HG03159 (cell line): ENCODE data around the gene SDHB.

Experiments used
- ATAC-seq: cut with Tn5 transposase; IDR thresholded peaks from one replicate; pipeline ENCODE4 v1.9.1; 2021; ENCODE audit warnings: mild to moderate bottlenecking, moderate library complexity; ENCODE audit not compliant: unreplicated experiment

The SDHB gene

DNA sequence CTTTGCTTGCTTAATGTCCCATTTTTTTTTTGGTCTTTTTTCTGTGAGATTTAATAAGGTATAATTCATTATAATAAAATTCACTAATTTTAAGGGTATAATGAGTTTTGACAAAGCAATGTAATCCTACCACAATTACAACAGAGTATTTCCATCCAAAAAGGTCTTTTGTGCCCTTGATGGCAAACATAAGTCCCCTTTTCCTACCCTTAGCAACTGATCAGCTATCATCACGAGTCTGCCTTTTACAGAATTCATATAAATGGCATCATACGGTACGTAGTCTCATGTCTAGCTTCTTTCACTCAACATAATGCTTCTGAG is 7.5 kb downstream of the SDHB start:
- no peak for ATAC-seq

DNA sequence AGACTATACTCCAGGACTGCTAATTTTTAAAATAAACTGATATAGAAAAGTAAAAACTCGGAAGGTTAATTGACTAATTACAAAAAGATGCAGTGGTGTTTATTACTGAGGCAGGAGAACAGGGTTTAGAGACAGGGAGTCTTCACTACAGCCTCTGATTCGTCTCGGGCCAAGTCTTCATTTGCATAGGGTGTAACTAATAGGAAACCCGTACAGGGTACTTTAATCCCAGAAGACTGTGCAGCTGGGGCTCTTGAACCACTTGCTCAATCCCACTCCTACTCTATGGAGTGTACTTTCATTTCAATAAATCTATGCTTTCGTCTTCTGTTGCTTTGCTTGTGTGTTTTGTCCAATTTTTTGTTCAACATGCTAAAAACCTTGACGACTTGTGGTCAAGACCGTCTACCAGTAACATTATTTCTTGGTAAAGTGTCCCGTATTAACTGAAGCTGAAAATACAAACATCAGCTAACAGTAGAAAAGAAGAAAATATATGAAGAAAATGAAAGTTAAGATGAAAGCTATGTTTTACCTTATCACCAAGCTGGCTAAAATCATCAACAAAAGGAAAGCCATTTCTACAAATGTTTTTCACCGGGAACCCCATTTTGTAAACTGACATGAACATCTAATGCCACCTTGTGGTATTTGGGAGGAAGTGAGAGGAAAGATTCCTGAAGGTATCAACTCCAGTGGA is 8.0 kb downstream of the SDHB start:
- no peak for ATAC-seq

- no peak for ATAC-seq
Observed at GRCh38 chr1:17045150-17045549, 8.7 kb downstream of the SDHB start.

- no peak for ATAC-seq
Observed at GRCh38 chr1:17043676-17044075, 10.2 kb downstream of the SDHB start.

DNA sequence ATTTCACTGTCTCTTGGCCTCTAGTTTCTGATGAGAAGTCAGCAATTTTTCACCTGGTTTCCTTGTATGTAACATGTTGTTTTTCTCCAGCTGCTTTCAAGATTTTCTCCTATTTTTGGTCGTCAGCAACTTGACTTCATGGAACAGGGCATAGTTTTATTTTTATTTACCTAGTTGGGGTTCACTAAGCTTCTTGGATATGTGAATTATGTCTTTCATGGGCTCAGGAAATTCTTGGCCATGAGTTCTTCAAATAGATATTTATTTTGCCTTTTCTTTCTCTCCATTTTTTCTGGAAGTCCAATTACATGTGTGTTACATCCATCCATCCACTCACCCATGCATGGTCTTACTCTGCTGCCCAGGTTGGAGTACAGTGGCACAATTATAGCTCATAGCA is 13.7 kb downstream of the SDHB start:
- ATAC-seq = no peak

- no peak for ATAC-seq
Observed at GRCh38 chr1:17039522-17039921, 14.3 kb downstream of the SDHB start.

DNA sequence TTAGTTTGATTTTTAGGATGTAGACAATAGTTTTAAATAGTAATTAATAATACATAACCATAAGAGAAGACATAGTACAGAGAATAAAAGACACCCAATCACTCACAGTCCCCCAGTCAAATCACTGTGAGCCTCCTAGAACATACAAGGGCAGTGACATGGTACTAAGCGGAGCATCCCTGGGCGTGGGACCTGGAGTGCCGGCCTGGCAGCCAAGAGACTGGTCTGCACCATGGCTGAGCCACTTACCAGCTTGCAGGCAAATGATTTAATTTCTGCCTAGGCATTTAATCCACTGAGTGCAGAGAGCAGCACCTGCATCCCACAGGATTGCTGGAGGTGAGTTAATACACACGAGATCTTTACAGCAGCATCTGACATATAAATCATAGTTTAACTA is 20.4 kb downstream of the SDHB start:
- ATAC-seq = no peak

- ATAC-seq = no peak
Observed at GRCh38 chr1:17032741-17033140, 21.1 kb downstream of the SDHB start.

- ATAC-seq = no peak
Observed at GRCh38 chr1:17031436-17031835, 22.4 kb downstream of the SDHB start.

- ATAC-seq = no peak
Observed at GRCh38 chr1:17030206-17030605, 23.6 kb downstream of the SDHB start.

DNA sequence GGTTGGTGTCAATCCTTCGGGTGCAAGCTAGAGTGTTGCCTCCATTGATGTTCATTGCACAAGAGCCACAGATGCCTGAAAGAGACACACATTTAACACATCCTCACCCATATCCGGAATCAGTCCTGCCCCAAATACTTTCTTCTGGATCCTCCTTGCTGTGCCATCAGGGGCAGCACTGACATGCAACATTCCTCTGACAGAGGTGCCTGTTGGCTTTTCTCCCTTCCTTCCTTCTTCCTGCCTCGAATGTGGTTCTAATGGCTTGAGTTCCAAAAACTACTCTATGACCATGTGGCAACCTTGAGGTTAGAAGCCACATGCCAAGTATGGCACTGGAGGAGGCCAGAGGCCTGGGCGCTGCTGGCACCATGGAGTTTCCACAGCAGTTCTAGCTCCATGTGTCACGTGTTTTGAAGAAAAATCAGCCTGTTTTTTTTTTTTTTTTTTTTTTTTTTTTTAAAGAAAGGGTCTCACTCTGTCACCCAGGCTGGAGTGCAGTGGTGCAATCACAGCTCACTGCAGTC is 25.1 kb downstream of the SDHB start:
- no peak for ATAC-seq

DNA sequence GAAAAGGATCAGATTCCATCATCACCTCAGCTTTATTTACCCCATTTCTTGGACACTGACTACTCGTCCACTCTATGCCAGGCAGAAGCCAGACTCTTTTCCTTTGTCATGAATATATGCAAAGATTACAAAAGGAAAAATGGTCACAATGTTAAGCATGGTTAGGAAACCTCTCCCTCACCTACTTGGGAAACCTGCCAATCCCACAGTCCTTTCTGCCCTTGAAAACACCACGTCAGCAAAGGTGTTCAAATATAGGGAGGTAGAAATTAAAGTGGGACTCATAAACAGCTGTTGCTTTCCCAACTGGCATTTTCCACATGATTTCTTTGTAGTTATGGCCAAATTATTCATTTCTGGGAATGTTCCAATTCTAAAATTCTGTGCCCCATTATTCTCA is 25.9 kb downstream of the SDHB start:
- ATAC-seq = no peak

DNA sequence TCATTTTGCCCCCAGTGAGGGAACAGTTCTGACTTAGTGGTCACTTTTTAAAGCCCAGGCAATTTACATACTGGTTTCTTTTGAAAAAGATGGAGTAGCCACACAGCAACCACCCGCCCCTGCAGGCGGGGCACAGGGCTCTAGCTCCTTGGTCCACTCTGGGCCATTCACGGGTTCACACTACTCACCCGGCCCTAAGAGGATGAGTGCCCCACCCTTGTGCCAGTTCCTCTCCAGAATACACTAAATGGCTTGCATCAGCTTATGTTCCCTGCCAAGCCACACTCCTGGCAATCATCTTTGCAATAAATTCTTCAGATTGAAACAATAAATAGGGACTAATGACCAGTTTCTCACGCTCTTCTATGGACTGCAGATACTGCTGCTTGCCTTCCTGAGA is 26.4 kb downstream of the SDHB start:
- ATAC-seq = no peak

- ATAC-seq = no peak
Observed at GRCh38 chr1:17024721-17025120, 29.1 kb downstream of the SDHB start.

DNA sequence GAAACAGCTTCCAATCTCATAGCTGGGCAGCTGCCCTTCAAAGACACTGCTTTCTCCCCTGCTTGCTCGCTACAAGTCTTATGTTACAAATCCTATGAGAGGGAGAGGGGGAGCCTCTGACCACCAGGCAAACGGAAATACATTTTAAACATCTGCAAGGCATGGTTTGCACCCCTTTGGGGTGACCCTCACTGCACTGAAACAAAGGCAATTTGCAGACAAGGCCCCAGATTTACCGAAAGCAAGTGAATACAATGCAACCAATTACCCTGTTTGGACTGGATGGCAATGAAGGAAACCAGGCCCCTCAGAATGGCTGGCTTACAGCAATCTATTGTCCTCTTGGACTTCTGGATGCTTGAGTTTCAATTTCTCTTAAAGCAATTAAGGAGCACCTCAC is 30.3 kb downstream of the SDHB start:
- ATAC-seq = no peak

DNA sequence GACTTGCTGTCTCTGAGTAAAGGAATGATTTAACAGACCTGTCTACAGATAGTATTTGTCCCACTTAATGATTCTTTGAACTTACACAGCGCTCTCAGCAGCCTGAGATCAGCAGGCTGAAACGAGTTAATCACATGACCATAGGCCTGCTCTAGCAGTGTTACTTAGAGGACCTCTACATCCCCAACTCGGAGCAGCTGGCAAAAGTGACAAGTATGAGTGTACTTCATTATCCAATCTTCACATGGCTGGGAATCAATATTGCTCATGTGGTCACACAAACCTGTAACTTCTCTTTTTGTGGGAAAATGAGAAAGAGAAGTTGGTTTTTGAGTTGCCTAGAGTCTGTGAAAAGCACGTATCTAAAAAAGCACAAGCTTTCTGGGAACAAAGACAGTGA is 30.7 kb downstream of the SDHB start:
- ATAC-seq = no peak

DNA sequence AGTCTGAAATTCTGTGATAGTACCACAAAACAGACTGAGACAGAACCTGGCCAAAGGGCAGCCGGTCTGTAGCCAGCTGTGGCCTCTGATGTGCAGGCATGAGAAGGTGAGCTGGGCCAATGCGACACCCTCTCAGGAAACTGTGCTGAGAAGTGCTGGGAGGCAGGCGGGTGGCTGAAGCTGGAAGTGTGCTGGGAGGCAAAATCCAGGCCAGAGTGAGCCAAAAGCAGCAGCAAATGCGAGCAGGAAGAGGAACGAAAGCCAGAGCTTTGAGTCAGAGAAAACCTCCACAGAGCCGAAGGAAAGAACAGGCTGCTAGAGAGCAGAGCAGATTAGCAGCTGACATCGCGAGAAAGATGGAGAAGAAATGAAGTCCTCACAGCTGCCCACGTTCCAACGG is 31.9 kb downstream of the SDHB start:
- ATAC-seq = no peak

GRCh38 chr1:17020502-17020901 is 33.3 kb downstream of the SDHB start:
- ATAC-seq = no peak

- ATAC-seq = no peak
Observed at GRCh38 chr1:17018849-17019248, 35.0 kb downstream of the SDHB start.

GRCh38 chr1:17017435-17017834 is 36.4 kb downstream of the SDHB start:
- no peak for ATAC-seq

- no peak for ATAC-seq
Observed at GRCh38 chr1:17016317-17016661, 37.5 kb downstream of the SDHB start.

DNA sequence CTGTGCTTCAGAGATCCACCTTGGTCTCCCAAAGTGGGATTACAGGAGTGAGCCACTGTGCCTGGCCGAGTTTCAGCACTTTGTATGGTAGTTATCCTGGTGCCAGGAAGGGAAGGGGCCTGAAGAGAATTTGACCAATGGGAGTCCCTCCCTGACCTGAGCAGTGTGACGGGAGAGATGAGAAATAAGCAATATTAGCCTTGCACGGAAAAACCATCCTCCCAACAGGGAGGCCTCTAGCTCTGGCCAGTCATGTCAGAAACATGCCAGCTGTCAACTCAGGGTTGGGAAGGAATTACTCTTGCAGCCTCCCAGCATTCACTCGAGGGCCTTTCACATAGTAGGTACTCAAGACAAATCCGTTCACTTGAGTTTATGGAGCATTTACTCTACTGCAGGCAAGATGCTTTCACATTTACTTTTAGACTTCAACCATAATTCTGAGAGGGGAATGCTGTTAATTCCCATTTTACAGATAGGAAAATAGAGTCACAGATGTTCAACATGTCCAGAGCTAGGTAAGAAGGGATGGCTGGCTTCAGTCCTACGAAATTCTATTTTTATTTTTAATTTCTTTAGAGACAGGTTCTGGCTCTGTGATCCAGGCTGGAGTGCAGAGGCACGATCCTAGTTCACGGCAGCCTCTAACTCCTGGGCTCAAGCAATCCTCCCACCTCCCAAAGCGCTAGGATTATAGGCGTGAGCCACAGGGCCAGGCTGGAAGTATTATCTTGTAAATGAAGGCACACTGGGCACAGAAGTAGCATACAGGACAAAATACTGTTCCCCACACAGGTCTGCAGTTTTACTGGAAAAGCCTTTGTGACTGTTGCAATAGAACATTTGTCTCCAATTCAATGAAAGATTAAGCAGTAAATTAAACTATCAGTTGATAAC is 38.9 kb downstream of the SDHB start:
- ATAC-seq = no peak
